ENCODE results near the gene ADIRF.

DNA sequence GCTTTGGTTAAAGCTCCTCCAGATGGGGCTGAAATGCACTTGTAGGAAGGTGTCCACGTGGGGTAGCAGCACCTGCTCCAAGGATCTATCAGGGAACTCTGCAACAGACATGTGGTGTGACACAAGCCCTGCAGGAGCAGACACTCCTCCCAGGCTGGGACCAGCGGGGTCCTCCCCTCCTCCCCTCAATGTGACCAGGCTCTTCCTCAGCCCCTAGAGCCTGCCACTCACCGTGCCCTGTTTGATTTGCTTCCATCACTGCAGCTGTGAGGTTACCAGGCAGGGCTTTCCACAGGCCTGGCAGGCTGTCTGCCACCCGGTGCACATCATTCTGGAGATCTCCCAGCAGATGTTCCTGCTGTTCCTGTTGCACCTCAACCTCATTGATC is 24.3 kb upstream of the ADIRF start:
- TF ChIP-seq, protein P1, sequence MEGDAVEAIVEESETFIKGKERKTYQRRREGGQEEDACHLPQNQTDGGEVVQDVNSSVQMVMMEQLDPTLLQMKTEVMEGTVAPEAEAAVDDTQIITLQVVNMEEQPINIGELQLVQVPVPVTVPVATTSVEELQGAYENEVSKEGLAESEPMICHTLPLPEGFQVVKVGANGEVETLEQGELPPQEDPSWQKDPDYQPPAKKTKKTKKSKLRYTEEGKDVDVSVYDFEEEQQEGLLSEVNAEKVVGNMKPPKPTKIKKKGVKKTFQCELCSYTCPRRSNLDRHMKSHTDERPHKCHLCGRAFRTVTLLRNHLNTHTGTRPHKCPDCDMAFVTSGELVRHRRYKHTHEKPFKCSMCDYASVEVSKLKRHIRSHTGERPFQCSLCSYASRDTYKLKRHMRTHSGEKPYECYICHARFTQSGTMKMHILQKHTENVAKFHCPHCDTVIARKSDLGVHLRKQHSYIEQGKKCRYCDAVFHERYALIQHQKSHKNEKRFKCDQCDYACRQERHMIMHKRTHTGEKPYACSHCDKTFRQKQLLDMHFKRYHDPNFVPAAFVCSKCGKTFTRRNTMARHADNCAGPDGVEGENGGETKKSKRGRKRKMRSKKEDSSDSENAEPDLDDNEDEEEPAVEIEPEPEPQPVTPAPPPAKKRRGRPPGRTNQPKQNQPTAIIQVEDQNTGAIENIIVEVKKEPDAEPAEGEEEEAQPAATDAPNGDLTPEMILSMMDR (IDR thresholded peaks at IDR 0.05): no peak
- TF ChIP-seq EZH2 (IDR thresholded peaks at IDR 0.05; ENCODE audit: borderline replicate concordance, insufficient read depth, low read depth, low read length, poor library complexity, severe bottlenecking): no peak

Measured in B cell (primary cell).